HG03066 (cell line): ENCODE measurements around the gene MAP2K5.

ENCODE experiments used
- ATAC-seq: cut with Tn5 transposase; IDR thresholded peaks from one replicate; pipeline ENCODE4 v1.9.1; 2021; ENCODE audit warnings: low read depth; ENCODE audit not compliant: unreplicated experiment

MAP2K5 gene

DNA sequence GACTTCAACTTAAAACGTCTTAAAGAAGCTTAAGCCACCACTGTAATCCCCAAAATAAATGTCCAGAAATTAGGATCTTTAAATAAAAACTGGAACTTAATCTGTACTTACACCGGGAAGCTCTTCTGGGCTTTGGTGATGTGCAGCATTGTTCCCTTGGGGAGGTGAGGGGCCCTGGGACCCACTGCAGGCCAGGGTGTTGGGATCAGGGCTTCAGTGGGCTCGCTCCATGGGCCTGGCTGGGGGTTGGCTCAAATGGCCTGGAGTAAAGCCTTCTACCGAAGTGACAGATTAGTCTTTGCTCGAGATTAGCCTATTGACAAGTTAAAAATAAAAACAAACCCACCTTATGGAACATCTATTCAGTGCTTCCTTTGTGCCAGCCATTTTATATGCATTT is 303.5 kb downstream of the MAP2K5 start:
- no peak for ATAC-seq

DNA sequence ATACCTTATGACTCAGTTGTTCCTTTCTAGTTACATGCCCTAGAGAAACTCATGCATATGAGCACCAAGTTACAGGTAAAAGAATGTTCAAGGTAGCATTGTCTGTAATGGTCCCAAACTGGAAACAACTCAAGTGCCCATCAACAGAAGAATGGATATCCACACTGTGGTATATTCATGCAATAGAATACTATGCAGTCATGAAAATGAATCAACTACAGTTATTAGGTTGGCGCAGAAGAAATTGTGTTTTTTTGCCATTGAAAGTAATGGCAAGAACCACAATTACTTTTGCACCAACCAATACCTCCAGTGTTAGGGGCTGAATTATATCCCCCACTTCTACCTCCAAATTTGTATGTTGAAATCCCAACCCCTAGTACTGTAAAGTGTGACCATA is 307.0 kb downstream of the MAP2K5 start:
- no peak for ATAC-seq

DNA sequence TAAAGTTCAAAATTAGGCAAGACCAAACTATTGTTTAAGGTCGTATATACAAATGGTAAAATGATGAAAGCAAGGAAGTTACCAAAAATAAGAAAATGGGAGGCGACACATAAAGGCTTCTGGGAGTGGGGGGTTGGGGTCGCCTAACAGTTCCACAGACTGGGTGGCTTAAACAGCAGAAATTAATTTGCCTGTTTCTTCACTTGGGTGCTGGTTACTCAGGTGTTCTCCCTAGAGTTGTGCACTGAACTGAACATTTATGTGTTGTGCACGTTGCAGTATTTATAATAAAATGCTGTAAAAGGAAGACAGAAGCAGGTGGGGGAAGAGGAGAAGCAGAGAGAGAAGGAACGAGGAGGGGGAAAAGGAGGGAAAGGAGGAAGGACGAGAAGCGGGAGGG is 307.8 kb downstream of the MAP2K5 start:
- ATAC-seq, result no peak

DNA sequence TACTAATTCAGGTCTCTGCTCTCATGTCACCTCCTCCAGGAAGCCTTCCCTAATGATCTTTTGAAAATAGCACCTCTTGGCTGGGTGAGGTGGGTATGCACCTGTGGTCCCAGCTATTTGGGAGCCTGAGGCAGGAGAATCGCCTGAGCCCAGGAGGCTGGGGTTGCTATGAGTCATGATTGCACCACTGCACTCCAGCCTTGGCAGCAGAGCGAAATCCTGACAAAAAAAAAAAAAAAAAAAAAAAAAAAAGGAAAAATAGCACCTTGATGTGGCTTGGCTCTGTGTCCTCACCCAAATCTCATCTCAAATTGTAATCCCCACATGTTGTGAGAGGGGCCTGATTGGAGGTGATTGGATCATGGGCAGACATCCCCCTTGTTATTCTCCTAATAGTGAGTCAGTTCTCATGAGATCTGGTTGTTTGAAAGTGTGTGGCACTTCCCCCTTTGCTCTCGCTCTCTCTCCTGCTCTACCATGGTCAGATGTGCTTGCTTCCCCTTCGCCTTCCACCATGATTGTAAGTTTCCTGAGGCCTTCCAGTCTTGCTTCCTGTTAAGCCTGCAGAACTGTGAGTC is 308.6 kb downstream of the MAP2K5 start:
- no peak for ATAC-seq

DNA sequence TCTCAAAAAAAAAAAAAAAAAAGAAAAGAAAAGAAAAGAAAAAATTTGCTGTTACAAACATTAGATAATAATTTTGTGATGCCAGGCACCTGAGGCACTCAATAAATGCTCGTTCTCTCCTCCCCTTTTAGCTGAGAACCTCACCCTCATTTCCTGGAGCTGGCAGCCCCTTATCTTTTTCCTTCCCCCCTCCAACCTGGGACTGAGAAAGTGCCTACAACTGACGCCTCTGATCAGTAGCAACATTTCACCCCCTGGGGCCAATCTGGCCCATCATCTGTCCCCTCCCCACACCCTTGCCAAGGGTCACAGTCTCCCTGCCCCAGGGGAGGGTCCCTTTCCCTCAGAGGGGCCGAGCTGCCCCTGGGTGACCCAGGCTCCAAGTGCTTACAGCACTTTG is 309.9 kb downstream of the MAP2K5 start:
- no peak for ATAC-seq

DNA sequence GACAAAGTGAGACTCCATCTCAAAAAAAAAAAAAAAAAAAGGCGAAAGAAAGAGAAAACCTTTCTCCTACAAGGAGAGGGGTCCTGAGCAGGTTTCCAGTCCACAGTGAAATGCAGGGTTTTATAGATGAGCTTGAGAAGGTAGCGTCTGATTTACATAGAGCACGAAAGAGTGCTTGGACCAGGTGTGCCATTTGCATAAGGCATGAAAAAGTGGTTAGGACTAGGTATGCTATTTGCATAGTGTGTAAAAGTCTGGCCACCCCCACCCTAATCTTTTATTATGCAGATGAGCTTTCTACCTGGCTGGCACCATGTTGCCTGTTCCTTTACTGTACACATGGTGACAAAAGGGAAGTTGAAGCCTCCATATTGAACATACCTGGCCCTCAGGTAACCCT is 311.0 kb downstream of the MAP2K5 start:
- ATAC-seq, result no peak

DNA sequence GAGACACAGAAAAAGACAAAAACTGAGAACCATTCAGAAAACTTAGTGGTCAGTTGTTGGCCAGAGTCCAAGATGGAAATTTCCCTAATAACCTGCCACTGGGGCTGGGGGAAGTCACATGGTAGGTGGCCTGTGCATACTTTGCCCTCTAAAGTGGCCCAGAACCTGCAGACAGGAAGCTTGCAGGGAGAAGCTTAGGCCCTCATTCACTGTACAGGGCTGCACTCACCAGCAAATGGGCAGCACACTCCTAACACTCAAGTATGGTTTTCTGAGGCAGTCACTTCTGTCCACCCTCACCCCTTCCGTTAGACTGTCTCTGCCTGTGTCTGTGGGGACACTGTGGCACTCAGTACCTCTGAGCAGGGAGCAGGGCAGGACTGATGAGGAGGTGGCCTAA is 311.9 kb downstream of the MAP2K5 start:
- no peak for ATAC-seq

DNA sequence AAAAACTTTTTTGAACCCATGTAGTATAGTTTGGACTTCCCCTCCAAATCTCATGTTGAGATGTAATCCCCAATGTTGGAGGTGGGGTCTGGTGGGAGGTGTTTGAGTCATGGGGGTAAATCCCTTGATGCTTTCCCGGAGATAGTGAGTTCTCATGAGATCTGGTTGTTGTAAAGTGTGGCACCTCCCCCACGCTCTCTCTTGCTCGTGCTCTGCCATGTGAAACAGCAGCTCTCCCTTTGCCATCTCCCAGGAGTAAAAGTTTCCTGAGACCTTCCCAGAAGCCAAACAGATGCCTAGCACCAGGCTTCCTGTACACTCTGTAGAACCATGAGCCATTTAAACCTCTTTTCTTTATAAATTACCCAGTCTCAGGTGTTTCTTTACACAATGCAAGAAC is 313.3 kb downstream of the MAP2K5 start:
- ATAC-seq, result no peak
